Measurements from ENCODE around the gene GDPD4. TPM values are rescaled to one million over a fixed set of nuclear protein-coding genes. Genes with fewer than 3 reads are reported as not detected.

The GDPD4 gene, protein sequence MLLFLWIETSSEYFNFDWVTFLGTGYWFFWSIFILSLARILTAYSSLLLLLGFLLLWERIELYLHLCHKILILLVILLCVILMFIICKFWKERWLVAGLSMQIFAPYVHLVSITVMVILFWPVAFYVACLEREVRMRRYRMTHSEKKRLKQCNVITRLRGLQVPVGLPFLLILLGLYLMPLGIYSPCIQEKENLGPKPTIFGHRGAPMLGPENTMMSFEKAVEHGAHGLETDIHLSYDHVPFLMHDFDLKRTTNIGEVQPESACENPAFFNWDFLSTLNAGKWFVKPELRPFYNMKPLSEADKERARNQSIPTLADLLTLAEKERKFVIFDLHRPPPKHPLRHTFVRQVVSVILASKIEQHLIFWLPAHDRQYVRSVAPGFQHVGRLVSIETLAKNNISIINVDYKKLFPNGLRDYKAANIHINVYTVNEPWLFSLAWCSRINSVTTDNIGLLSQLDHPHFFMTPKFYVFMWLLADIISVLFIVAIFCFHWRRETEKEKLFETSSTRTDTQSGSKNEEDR
- total RNA-seq (0.13 TPM), polyA plus RNA-seq (ENCODE audit: insufficient read depth in 1 of 8, insufficient read length in 8 of 8, low replicate concordance in 1 of 8) (under 1 TPM in 7 of 8 donors, not detected in 1; 0.22 to 0.67 (median 0.26) TPM)
- long read RNA-seq, donor 1 = 0 reads
- long read RNA-seq, donor 2 = 0 reads
- long read RNA-seq, donor 3 = 0 reads
- long read RNA-seq, donor 4 = 0 reads
- long read RNA-seq, donor 5 = 0 reads
- long read RNA-seq, donor 6 = 0 reads
- long read RNA-seq, donor 7 = 0 reads
- long read RNA-seq, donor 8 = 0 reads
- long read RNA-seq, donor 9 = 0 reads
- long read RNA-seq, donor 10 = 0 reads
- long read RNA-seq, donor 11 = 0 reads

DNA sequence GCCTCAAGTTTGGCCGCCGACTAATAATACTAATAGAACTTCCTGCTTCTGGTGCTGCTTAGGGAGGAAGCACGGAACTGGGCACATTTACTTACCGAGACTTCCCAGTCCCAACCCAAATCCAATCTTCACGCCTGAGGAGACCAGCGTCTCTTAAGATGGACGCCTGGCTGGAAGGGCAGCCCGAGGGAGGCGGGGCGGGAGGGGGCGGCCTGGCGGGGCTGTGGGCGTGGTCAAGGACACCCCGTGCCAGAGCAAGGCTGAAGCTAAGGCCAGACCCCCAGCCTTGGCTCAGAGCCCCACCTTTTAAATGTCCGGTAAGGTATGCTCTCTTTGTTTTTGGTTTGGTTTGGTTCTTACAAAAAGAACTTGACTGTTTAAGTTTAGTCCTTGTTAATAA is at the start of gene GDPD4:
Gene GDPD4, minus strand, starts transcription at position 177 of the 400 bp plus-strand sequence. CDS start 16,549 bp downstream, outside the sequence.
- no peak for DNase-seq
- no peaks in the 10 kb centered on the region for H3K36me3 ChIP-seq (ENCODE audit: control insufficient read depth, insufficient read depth, low read length)
- 87% methylated on average over 13 of the region's 15 CpGs for WGBS (ENCODE audit: insufficient coverage)

DNA sequence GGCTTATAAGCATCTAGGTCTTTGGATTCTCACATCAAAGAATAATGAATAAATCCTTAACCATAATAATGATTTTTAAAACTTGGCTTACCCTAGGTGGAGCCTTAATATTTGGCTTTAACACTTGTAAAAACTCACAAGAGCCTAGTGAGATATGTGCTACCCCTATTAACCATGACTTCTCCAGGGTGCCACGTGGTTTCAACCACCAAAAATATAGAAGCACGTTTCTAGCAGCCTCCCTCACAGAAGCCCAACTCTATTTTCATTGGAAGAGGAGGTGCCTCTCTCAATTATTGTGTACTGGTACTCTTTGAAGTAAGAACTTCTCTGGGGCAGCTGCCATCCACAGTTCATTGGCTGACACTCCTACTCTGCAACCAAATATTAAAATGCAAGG is 46.5 kb upstream of the GDPD4 start:
- H3K4me1 ChIP-seq (ENCODE audit: control insufficient read depth, insufficient read depth, low read length) = no peaks in the 10 kb centered on the region
- no peaks in the 10 kb centered on the region for H3K9me3 ChIP-seq (replicated peaks; ENCODE audit: control insufficient read depth, low read depth, low read length)
- no peaks in the 10 kb centered on the region for H3K27me3 ChIP-seq (ENCODE audit: control insufficient read depth, insufficient read depth, low read length)
- peaks cover 12% of the 10 kb centered on the region for H3K36me3 ChIP-seq (ENCODE audit: control insufficient read depth, insufficient read depth, low read length)
- H3K27ac ChIP-seq (ENCODE audit: low read length) = no peak overlapping the region
- no peak for DNase-seq
- WGBS (ENCODE audit: insufficient coverage) = no CpG with 5 or more reads among the region's 2 CpGs
- H3K4me3 ChIP-seq (ENCODE audit: low read length) = no peak overlapping the region

More for the DNA sequence above, at the start of gene GDPD4:
- no peaks in the 10 kb centered on the region for H3K9me3 ChIP-seq (replicated peaks; ENCODE audit: control insufficient read depth, low read depth, low read length)
- H3K4me3 ChIP-seq (ENCODE audit: low read length) = no peak within 1 kb of the TSS
- no peaks in the 10 kb centered on the region for H3K27me3 ChIP-seq (ENCODE audit: control insufficient read depth, insufficient read depth, low read length)
- H3K27ac ChIP-seq (ENCODE audit: low read length) = no peak within 1 kb of the TSS
- H3K4me1 ChIP-seq (ENCODE audit: control insufficient read depth, insufficient read depth, low read length) = no peaks in the 10 kb centered on the region

- H3K9me3 ChIP-seq (replicated peaks; ENCODE audit: control insufficient read depth, low read depth, low read length) = no peaks in the 10 kb centered on the region
- peaks cover 12% of the 10 kb centered on the region for H3K36me3 ChIP-seq (ENCODE audit: control insufficient read depth, insufficient read depth, low read length)
- no peak overlapping the region for H3K4me3 ChIP-seq (ENCODE audit: low read length)
- H3K27me3 ChIP-seq (ENCODE audit: control insufficient read depth, insufficient read depth, low read length) = no peaks in the 10 kb centered on the region
- no peaks in the 10 kb centered on the region for H3K4me1 ChIP-seq (ENCODE audit: control insufficient read depth, insufficient read depth, low read length)
- H3K27ac ChIP-seq (ENCODE audit: low read length) = no peak overlapping the region
- DNase-seq = peak; percentile 21
- 86% methylated on average over 2 of the region's 2 CpGs for WGBS (ENCODE audit: insufficient coverage)
These were observed 45.6 kb upstream of the GDPD4 start for GRCh38 chr11:77346906-77347603.

- 60% methylated on average over 1 of the region's 3 CpGs for WGBS (ENCODE audit: insufficient coverage)
- DNase-seq = peak; percentile 11
- Histone ChIP-seq H3K36me3 (ENCODE audit: control insufficient read depth, insufficient read depth, low read length) (peaks cover 16% of the 10 kb centered on the region), H3K4me3 (ENCODE audit: low read length) (no peak overlapping the region), H3K9me3 (replicated peaks; ENCODE audit: control insufficient read depth, low read depth, low read length) (no peaks in the 10 kb centered on the region), H3K4me1 (ENCODE audit: control insufficient read depth, insufficient read depth, low read length) (no peaks in the 10 kb centered on the region), H3K27ac (ENCODE audit: low read length) (no peak overlapping the region), H3K27me3 (ENCODE audit: control insufficient read depth, insufficient read depth, low read length) (no peaks in the 10 kb centered on the region)
These were observed 44.1 kb upstream of the GDPD4 start for GRCh38 chr11:77345621-77346020.

- no peak for DNase-seq
- peaks cover 24% of the 10 kb centered on the region for H3K36me3 ChIP-seq (ENCODE audit: control insufficient read depth, insufficient read depth, low read length)
- no peaks in the 10 kb centered on the region for H3K27me3 ChIP-seq (ENCODE audit: control insufficient read depth, insufficient read depth, low read length)
- WGBS (ENCODE audit: insufficient coverage) = 60% methylated on average over 1 of the region's 3 CpGs
- no peak overlapping the region for H3K4me3 ChIP-seq (ENCODE audit: low read length)
- H3K27ac ChIP-seq (ENCODE audit: low read length) = no peak overlapping the region
- no peaks in the 10 kb centered on the region for H3K4me1 ChIP-seq (ENCODE audit: control insufficient read depth, insufficient read depth, low read length)
- no peaks in the 10 kb centered on the region for H3K9me3 ChIP-seq (replicated peaks; ENCODE audit: control insufficient read depth, low read depth, low read length)
These were observed 39.0 kb upstream of the GDPD4 start for GRCh38 chr11:77340501-77340900.

GRCh38 chr11:77332259-77332658 is 30.8 kb upstream of the GDPD4 start:
- Histone ChIP-seq H3K4me1 (ENCODE audit: control insufficient read depth, insufficient read depth, low read length) (no peaks in the 10 kb centered on the region), H3K27me3 (ENCODE audit: control insufficient read depth, insufficient read depth, low read length) (no peaks in the 10 kb centered on the region), H3K4me3 (ENCODE audit: low read length) (no peak overlapping the region), H3K9me3 (replicated peaks; ENCODE audit: control insufficient read depth, low read depth, low read length) (no peaks in the 10 kb centered on the region), H3K27ac (ENCODE audit: low read length) (no peak overlapping the region), H3K36me3 (ENCODE audit: control insufficient read depth, insufficient read depth, low read length) (peaks cover 27% of the 10 kb centered on the region)
- no peak for DNase-seq
- 86% methylated on average over 1 of the region's 3 CpGs for WGBS (ENCODE audit: insufficient coverage)

DNA sequence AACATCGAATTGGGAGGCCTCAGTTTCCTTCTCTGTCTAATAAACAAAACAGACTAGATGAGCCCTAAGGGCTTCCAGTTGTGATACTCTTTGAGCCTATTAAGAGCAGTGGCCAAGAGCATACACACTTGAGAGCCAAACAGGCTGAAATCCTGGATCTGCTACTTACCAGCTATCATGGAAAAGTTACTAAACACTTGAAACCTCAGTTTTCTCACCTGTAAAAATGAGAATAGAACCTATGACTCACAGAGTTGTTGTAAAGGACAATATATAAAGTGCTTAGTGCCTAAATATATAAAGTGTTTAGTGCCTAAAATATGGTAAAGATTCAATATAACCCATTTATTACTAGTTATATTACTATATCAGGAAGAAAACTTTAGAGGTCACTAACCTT is 23.7 kb upstream of the GDPD4 start:
- Histone ChIP-seq H3K27me3 (ENCODE audit: control insufficient read depth, insufficient read depth, low read length) (no peaks in the 10 kb centered on the region), H3K27ac (ENCODE audit: low read length) (no peak overlapping the region), H3K36me3 (ENCODE audit: control insufficient read depth, insufficient read depth, low read length) (peaks cover 11% of the 10 kb centered on the region), H3K4me1 (ENCODE audit: control insufficient read depth, insufficient read depth, low read length) (no peaks in the 10 kb centered on the region), H3K9me3 (replicated peaks; ENCODE audit: control insufficient read depth, low read depth, low read length) (no peaks in the 10 kb centered on the region), H3K4me3 (ENCODE audit: low read length) (no peak overlapping the region)
- DNase-seq = no peak
- 71% methylated on average over 1 of the region's 1 CpG for WGBS (ENCODE audit: insufficient coverage)

DNA sequence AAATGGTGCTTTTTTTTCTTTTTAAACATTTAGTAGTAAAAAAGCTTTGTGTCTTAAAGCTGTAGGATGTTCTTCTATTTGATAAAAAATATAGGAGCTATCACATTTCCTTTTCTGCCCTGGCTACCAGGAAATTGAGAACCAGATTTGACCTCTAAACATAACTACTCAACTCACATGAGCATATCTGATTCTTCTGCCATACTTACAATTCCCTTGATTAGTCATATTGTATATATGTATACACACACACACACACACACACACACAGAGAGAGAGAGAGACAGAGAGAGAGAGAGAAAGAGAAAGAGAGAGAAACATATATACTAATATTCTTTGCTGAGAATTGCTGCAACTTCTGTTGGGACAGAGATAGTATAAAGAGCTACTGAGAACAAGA is 23.0 kb upstream of the GDPD4 start:
- H3K4me1 ChIP-seq (ENCODE audit: control insufficient read depth, insufficient read depth, low read length) = no peaks in the 10 kb centered on the region
- DNase-seq = no peak
- H3K4me3 ChIP-seq (ENCODE audit: low read length) = no peak overlapping the region
- H3K9me3 ChIP-seq (replicated peaks; ENCODE audit: control insufficient read depth, low read depth, low read length) = no peaks in the 10 kb centered on the region
- H3K27me3 ChIP-seq (ENCODE audit: control insufficient read depth, insufficient read depth, low read length) = no peaks in the 10 kb centered on the region
- peaks cover 11% of the 10 kb centered on the region for H3K36me3 ChIP-seq (ENCODE audit: control insufficient read depth, insufficient read depth, low read length)
- H3K27ac ChIP-seq (ENCODE audit: low read length) = no peak overlapping the region

- Histone ChIP-seq H3K27ac (ENCODE audit: low read length) (no peak overlapping the region), H3K4me1 (ENCODE audit: control insufficient read depth, insufficient read depth, low read length) (no peaks in the 10 kb centered on the region), H3K9me3 (replicated peaks; ENCODE audit: control insufficient read depth, low read depth, low read length) (no peaks in the 10 kb centered on the region), H3K27me3 (ENCODE audit: control insufficient read depth, insufficient read depth, low read length) (no peaks in the 10 kb centered on the region), H3K4me3 (ENCODE audit: low read length) (no peak overlapping the region), H3K36me3 (ENCODE audit: control insufficient read depth, insufficient read depth, low read length) (peaks cover 11% of the 10 kb centered on the region)
- no peak for DNase-seq
- WGBS (ENCODE audit: insufficient coverage) = 86% methylated on average over 1 of the region's 2 CpGs
These were observed 21.6 kb upstream of the GDPD4 start for GRCh38 chr11:77322926-77323590.
